Measurements from ENCODE around the gene FBXL17. TPM values are rescaled to one million over a fixed set of nuclear protein-coding genes. Genes with fewer than 3 reads are reported as not detected.

FBXL17 gene
- polyA plus RNA-seq, 1 experiment, result 5.3 TPM

DNA sequence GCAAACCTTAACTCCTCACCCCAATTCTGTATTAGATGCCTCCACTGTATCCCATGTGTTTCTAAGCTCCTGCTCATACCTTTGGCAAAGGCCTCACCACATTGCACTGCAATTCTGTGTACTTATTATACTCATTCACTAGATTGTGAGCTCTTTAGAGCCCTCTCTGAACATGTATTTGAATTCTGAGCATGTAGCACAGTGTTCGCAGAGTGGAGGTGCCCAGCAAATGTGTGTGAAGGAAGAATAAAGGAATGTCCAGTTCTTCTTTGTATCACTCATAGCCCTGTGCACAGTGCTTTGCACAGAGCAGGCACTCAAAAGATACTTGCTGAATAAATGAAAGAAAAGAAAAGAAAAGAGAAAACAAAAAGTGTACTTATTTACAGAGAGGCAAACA is 410.1 kb downstream of the FBXL17 start:
- no peak for TF ChIP-seq CTCF (IDR thresholded peaks at IDR 0.05; ENCODE audit: insufficient read depth, low read depth, low read length)
- H3K27me3 ChIP-seq (ENCODE audit: control insufficient read depth, insufficient read depth, low read length), result no peaks in the 10 kb centered on the region
- no peaks in the 10 kb centered on the region for H3K36me3 ChIP-seq (ENCODE audit: control insufficient read depth, insufficient read depth, low read length)
- H3K4me3 ChIP-seq (ENCODE audit: low read depth, low read length), result no peak overlapping the region
- no peak for DNase-seq (ENCODE audit: low read depth)
- ChIA-PET POLR2A (no interaction called here), CTCF (interaction anchor here (0.6 kb wide), 1 partner anchor 183 kb away, joined by 3 read pairs; no protein-coding TSS in a partner anchor)

GRCh38 chr5:107969847-107970246 is 412.1 kb downstream of the FBXL17 start:
- Histone ChIP-seq H3K27me3 (ENCODE audit: control insufficient read depth, insufficient read depth, low read length) (no peaks in the 10 kb centered on the region), H3K4me3 (ENCODE audit: low read depth, low read length) (no peak overlapping the region), H3K36me3 (ENCODE audit: control insufficient read depth, insufficient read depth, low read length) (no peaks in the 10 kb centered on the region)
- TF ChIP-seq CTCF (IDR thresholded peaks at IDR 0.05; ENCODE audit: insufficient read depth, low read depth, low read length), result no peak
- ChIA-PET CTCF (interaction anchor here (1.0 kb wide), 1 partner anchor 10 kb away, joined by 4 read pairs; no protein-coding TSS in a partner anchor), POLR2A (no interaction called here)
- no peak for DNase-seq (ENCODE audit: low read depth)

DNA sequence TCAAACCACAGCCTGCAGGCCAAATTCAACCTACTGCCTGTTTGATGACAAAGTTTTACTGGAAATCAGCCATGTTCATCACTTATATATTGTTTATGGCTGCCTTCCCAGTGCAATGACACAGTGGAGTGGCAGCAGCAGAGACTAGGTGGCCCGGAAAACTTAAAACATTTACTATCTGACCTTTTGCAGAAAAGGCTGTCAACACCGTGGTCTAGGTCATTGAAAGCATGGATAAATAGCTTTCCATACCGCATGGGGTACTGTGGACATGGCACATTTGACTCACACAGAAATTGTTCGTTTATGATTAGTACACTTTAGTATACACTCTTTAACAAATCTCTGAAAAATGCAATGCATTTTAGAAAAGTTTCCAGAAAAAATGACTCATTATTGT is 412.9 kb downstream of the FBXL17 start:
- no peak for TF ChIP-seq CTCF (IDR thresholded peaks at IDR 0.05; ENCODE audit: insufficient read depth, low read depth, low read length)
- Histone ChIP-seq H3K36me3 (ENCODE audit: control insufficient read depth, insufficient read depth, low read length) (no peaks in the 10 kb centered on the region), H3K27me3 (ENCODE audit: control insufficient read depth, insufficient read depth, low read length) (no peaks in the 10 kb centered on the region), H3K4me3 (ENCODE audit: low read depth, low read length) (no peak overlapping the region)
- no peak for DNase-seq (ENCODE audit: low read depth)
- ChIA-PET POLR2A (interaction anchor here (0.6 kb wide), 1 partner anchor 14 kb away, joined by 3 read pairs; no protein-coding TSS in a partner anchor), CTCF (no interaction called here)

DNA sequence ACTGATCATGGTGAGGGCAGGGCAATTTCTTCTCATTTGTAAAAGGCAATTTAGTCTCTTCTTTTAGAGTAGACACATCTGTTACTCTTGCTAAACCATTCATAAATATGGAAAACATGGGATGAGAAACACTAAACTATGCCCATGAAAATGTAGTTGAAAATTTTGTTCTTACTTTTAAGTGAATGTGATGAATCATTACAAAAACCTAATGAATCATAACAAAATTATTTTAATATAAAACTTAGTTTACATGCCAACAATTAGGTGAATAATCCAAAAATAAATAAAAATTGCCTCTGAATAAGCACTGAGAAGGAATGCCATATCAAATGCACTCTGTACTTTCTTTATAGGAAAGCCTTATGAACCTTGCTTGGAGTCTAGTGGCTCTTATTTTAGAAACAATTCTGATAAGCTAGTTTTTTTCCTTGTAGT is 413.5 kb downstream of the FBXL17 start:
- Histone ChIP-seq H3K4me3 (ENCODE audit: low read depth, low read length) (no peak overlapping the region), H3K27me3 (ENCODE audit: control insufficient read depth, insufficient read depth, low read length) (no peaks in the 10 kb centered on the region), H3K36me3 (ENCODE audit: control insufficient read depth, insufficient read depth, low read length) (no peaks in the 10 kb centered on the region)
- no peak for TF ChIP-seq CTCF (IDR thresholded peaks at IDR 0.05; ENCODE audit: insufficient read depth, low read depth, low read length)
- DNase-seq (ENCODE audit: low read depth), result peak; percentile 63
- POLR2A ChIA-PET, result no interaction called here
- CTCF ChIA-PET, result no interaction called here

DNA sequence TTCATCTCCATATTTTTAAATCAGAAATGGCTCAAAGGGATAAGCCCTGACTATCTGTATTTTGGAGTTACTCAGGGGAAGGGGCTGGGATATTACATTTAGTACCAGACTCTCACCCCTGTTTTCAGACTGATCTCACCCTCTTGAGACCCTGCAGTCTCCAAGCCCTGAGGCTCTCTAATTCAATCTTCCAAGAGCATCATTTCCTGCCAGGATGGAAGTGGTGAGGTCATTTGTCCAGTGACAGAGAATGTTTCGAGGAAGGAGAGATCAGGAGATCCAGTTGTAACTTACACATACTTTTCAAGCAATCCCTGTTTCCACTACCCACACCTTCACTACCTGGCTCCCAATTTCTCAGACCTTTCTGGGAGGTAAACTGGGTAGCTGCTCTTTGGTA is 415.7 kb downstream of the FBXL17 start:
- no peaks in the 10 kb centered on the region for H3K36me3 ChIP-seq (ENCODE audit: control insufficient read depth, insufficient read depth, low read length)
- no peak for DNase-seq (ENCODE audit: low read depth)
- TF ChIP-seq CTCF (IDR thresholded peaks at IDR 0.05; ENCODE audit: insufficient read depth, low read depth, low read length), result no peak
- CTCF ChIA-PET, result no interaction called here
- no peaks in the 10 kb centered on the region for H3K27me3 ChIP-seq (ENCODE audit: control insufficient read depth, insufficient read depth, low read length)
- POLR2A ChIA-PET, result no interaction called here
- no peak overlapping the region for H3K4me3 ChIP-seq (ENCODE audit: low read depth, low read length)
